H9 (cell line): ENCODE data around the gene PREX1. TPM values are rescaled to one million over a fixed set of nuclear protein-coding genes. Genes with fewer than 3 reads are reported as not detected.
A peak's percentile ranks its signal among the peaks of the same experiment; 100 is the strongest.

Experiments used
- DNase-seq: peaks from one replicate; pipeline ENCODE4 v3.0.0-alpha.2; 2017
- H2AFZ ChIP-seq: one replicate; pipeline ENCODE4 v1.6.1; 2013; ENCODE audit warnings: mild to moderate bottlenecking, low read length, control low read depth, moderate library complexity
- H2AK5ac ChIP-seq: 2 replicates; pipeline ENCODE4 v1.6.1; 2013; ENCODE audit warnings: low read length, control low read depth, mixed read lengths; ENCODE audit not compliant: insufficient read length
- H2BK120ac ChIP-seq: one replicate; pipeline ENCODE4 v1.6.1; 2013; ENCODE audit warnings: low read depth, mild to moderate bottlenecking, low read length, control low read depth, inconsistent platforms; ENCODE audit not compliant: poor library complexity, severe bottlenecking
- H2BK12ac ChIP-seq: 2 replicates; pipeline ENCODE4 v1.6.1; 2013; ENCODE audit warnings: low read length, control low read depth, mixed read lengths, low read depth; ENCODE audit not compliant: insufficient read length
- H2BK15ac ChIP-seq: 2 replicates; pipeline ENCODE4 v1.6.1; 2013; ENCODE audit warnings: low read depth, low read length, control low read depth
- H2BK20ac ChIP-seq: one replicate; pipeline ENCODE4 v1.6.1; 2013; ENCODE audit warnings: low read depth, mild to moderate bottlenecking, low read length, control low read depth, inconsistent platforms; ENCODE audit not compliant: poor library complexity, severe bottlenecking
- H2BK5ac ChIP-seq: 2 replicates; pipeline ENCODE4 v1.6.1; 2013; ENCODE audit warnings: low read length, control low read depth, mixed read lengths; ENCODE audit not compliant: insufficient read length
- H3K14ac ChIP-seq: 2 replicates; pipeline ENCODE4 v1.6.1; 2013; ENCODE audit warnings: low read length, control low read depth; ENCODE audit not compliant: insufficient read depth
- H3K18ac ChIP-seq: 2 replicates; pipeline ENCODE4 v1.6.1; 2013; ENCODE audit warnings: low read depth, mild to moderate bottlenecking, mixed read lengths, low read length, control low read depth; ENCODE audit not compliant: insufficient read length
- H3K23ac ChIP-seq: 2 replicates; pipeline ENCODE4 v1.6.1; 2013; ENCODE audit warnings: low read length, control low read depth, mixed read lengths, low read depth; ENCODE audit not compliant: insufficient read length
- H3K23me2 ChIP-seq: 2 replicates; pipeline ENCODE4 v1.6.1; 2013; ENCODE audit warnings: low read depth, mild to moderate bottlenecking, mixed read lengths, low read length, control low read depth; ENCODE audit not compliant: insufficient read length, poor library complexity, severe bottlenecking
- H3K27ac ChIP-seq: 2 replicates; pipeline ENCODE4 v1.5.1; 2013; ENCODE audit warnings: low read length, control low read depth, mixed read lengths, low read depth; ENCODE audit not compliant: insufficient read length
- H3K27me3 ChIP-seq: 2 replicates; pipeline ENCODE4 v1.6.1; 2013; ENCODE audit warnings: low read length, control low read depth, inconsistent platforms; ENCODE audit not compliant: insufficient read depth
- H3K4ac ChIP-seq: 2 replicates; pipeline ENCODE4 v1.6.1; 2013; ENCODE audit warnings: low read depth, mild to moderate bottlenecking, control low read depth, inconsistent platforms, low read length, moderate library complexity
- H3K4me1 ChIP-seq: 2 replicates; pipeline ENCODE4 v1.6.1; 2013; ENCODE audit warnings: low read length, control low read depth, inconsistent platforms; ENCODE audit not compliant: insufficient read depth
- H3K4me2 ChIP-seq: 2 replicates; pipeline ENCODE4 v1.6.1; 2013; ENCODE audit warnings: low read length, control low read depth, mixed read lengths; ENCODE audit not compliant: insufficient read length, insufficient read depth
- H3K56ac ChIP-seq: 2 replicates; pipeline ENCODE4 v1.6.1; 2013; ENCODE audit warnings: low read depth, mild to moderate bottlenecking, mixed read lengths, low read length, control low read depth; ENCODE audit not compliant: insufficient read length
- H3K79me1 ChIP-seq: 2 replicates; pipeline ENCODE4 v1.6.1; 2013; ENCODE audit warnings: low read depth, mild to moderate bottlenecking, moderate library complexity, low read length, control low read depth, inconsistent platforms; ENCODE audit not compliant: insufficient read depth, poor library complexity, severe bottlenecking
- H3K79me2 ChIP-seq: 2 replicates; pipeline ENCODE4 v1.6.1; 2013; ENCODE audit warnings: low read length, control low read depth, inconsistent platforms; ENCODE audit not compliant: insufficient read depth
- H3K9ac ChIP-seq: 2 replicates; pipeline ENCODE4 v1.6.1; 2013; ENCODE audit warnings: low read length, control low read depth, mixed read lengths; ENCODE audit not compliant: insufficient read length; ENCODE audit errors: extremely low read depth
- H3K9me3 ChIP-seq: one replicate; pipeline ENCODE4 v1.6.1; 2013; ENCODE audit warnings: low read depth, low read length, inconsistent platforms; ENCODE audit not compliant: control insufficient read depth
- H3T11ph ChIP-seq: one replicate; pipeline ENCODE4 v1.6.1; 2013; ENCODE audit warnings: mild to moderate bottlenecking, low read length, control low read depth, inconsistent platforms
- H4K20me1 ChIP-seq: one replicate; pipeline ENCODE4 v1.6.1; 2013; ENCODE audit not compliant: control insufficient read depth, insufficient read length, insufficient read depth
- H4K5ac ChIP-seq: 2 replicates; pipeline ENCODE4 v1.6.1; 2013; ENCODE audit warnings: low read depth, mild to moderate bottlenecking, mixed read lengths, low read length, control low read depth; ENCODE audit not compliant: insufficient read length
- H4K8ac ChIP-seq: replicated peaks from 2 replicates; pipeline ENCODE4 v1.6.1; 2013; ENCODE audit warnings: low read length, control low read depth, mixed read lengths, low read depth; ENCODE audit not compliant: insufficient read length
- H4K91ac ChIP-seq: 2 replicates; pipeline ENCODE4 v1.6.1; 2013; ENCODE audit warnings: low read depth, mild to moderate bottlenecking, moderate library complexity, mixed read lengths, low read length, control low read depth; ENCODE audit not compliant: insufficient read length
- H3K27ac Mint-ChIP-seq, 3 experiments: 2 replicates in 2 of 3; 3 replicates in 1 of 3; pipeline ENCODE4 v1.8.0; 2020 to 2021; ENCODE audit warnings: mixed read lengths in 3 of 3, mild to moderate bottlenecking in 1 of 3, moderate library complexity in 1 of 3
- H3K27me3 Mint-ChIP-seq: 2 replicates; pipeline ENCODE4 v1.8.0; 2021; ENCODE audit warnings: low read depth, mild to moderate bottlenecking, moderate library complexity, mixed read lengths
- H3K36me3 Mint-ChIP-seq, 3 experiments: 2 replicates in 2 of 3; 3 replicates in 1 of 3; pipeline ENCODE4 v1.8.0; 2020 to 2021; ENCODE audit warnings: low read depth in 3 of 3, mixed read lengths in 3 of 3; ENCODE audit not compliant: insufficient read depth in 1 of 3
- H3K4me1 Mint-ChIP-seq, 2 experiments: 2 replicates each; pipeline ENCODE4 v1.8.0; 2020; ENCODE audit warnings: mixed read lengths in 2 of 2
- H3K4me3 Mint-ChIP-seq, 2 experiments: 2 replicates in 1 of 2; 3 replicates in 1 of 2; pipeline ENCODE4 v1.8.0; 2020 to 2021; ENCODE audit warnings: mild to moderate bottlenecking in 2 of 2, mixed read lengths in 2 of 2, moderate library complexity in 1 of 2
- H3K9me3 Mint-ChIP-seq, 2 experiments: 2 replicates in 1 of 2; 3 replicates in 1 of 2; pipeline ENCODE4 v1.8.0; 2020; ENCODE audit warnings: mild to moderate bottlenecking in 2 of 2, mixed read lengths in 2 of 2, moderate library complexity in 1 of 2
- WGBS: extraction: QIAGEN DNeasy Blood & Tissue Kit; methylation state at CpG from one replicate; pipeline ENCODE4 v1.1.7; 2013; ENCODE audit warnings: missing lambda C conversion rate, low lambda C conversion rate, mixed read lengths; ENCODE audit not compliant: insufficient read length; ENCODE audit errors: extremely low coverage; 5-methylcytosine and 5-hydroxymethylcytosine counted together
- total RNA-seq: library from RNA; stranded (reverse); gene quantifications from 2 replicates; pipeline ENCODE4 v1.2.1, GENCODE V29; 2021
- TF ChIP-seq, protein P1 (sequence below): fragments of 200-600 bp; sonication (generic); conservative IDR thresholded peaks from 3 replicates; pipeline ENCODE4 v1.8.0; 2021; ENCODE audit warnings: antibody characterized with exemption, mild to moderate bottlenecking

Gene PREX1
- total RNA-seq, 1 experiment from 2014 or later: 6.6 TPM

DNA sequence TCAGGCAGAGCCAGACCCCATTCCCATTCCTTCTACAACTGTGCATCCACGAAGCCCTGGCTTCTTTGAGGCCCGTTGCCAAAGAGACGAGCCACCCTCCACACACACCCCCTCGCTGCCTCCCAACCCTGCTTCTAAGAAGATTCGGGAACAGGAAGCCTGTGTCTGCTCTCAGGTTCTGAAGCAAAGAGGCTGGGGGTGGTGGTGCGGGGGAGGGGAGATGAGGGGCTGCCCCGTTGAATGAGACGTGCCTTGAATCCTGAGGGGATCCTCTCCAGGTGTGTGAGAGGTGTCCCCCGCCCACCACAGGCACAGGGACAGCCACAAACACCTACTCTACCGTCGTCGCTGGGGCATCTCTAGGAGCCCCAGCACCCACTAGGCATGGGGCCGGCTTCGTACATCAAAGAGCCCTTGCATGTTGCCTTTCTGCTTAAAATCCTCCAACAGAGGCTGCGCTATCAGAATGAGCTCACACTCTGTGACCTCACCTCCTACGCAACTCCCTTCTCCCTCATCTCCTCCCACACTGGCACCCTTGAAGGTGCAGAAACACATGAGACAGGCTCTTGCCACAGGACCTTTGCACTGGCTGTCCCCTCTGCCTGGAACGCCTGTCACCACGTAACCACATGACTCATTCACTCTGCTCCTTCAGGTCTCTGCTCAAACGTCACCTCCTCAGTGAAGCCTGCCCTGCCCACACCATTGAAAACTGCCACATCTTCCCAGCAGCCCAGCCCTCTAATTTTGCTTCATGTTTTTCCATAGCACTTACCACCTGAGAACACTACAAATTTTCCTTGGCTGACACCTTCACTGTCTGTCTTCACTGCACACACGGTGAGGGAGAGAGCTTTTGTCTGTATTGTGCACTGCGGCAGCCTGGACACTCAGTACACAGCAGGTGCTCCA is 58.5 kb downstream of the PREX1 start:
- no peak overlapping the region for H2BK12ac ChIP-seq
- no peaks in the 10 kb centered on the region for H3K4me1 ChIP-seq
- no peaks in the 10 kb centered on the region; the same call in 1 of the 2 replicates for H3K27me3 Mint-ChIP-seq
- H3K36me3 Mint-ChIP-seq: peaks cover 4 to 16% (median 8%) of the 10 kb centered on the region in 3 experiments; a peak in 6 of 7 replicates
- H3T11ph ChIP-seq: no peak overlapping the region
- H2BK5ac ChIP-seq: no peak overlapping the region
- no peak overlapping the region for H3K4me3 Mint-ChIP-seq
- TF ChIP-seq, protein P1, sequence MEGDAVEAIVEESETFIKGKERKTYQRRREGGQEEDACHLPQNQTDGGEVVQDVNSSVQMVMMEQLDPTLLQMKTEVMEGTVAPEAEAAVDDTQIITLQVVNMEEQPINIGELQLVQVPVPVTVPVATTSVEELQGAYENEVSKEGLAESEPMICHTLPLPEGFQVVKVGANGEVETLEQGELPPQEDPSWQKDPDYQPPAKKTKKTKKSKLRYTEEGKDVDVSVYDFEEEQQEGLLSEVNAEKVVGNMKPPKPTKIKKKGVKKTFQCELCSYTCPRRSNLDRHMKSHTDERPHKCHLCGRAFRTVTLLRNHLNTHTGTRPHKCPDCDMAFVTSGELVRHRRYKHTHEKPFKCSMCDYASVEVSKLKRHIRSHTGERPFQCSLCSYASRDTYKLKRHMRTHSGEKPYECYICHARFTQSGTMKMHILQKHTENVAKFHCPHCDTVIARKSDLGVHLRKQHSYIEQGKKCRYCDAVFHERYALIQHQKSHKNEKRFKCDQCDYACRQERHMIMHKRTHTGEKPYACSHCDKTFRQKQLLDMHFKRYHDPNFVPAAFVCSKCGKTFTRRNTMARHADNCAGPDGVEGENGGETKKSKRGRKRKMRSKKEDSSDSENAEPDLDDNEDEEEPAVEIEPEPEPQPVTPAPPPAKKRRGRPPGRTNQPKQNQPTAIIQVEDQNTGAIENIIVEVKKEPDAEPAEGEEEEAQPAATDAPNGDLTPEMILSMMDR: no peak
- no peak overlapping the region for H2BK120ac ChIP-seq
- H4K91ac ChIP-seq: no peak overlapping the region
- no peaks in the 10 kb centered on the region for H4K20me1 ChIP-seq
- H4K5ac ChIP-seq: no peak overlapping the region
- no peaks in the 10 kb centered on the region for H3K23me2 ChIP-seq
- no peak overlapping the region for H3K56ac ChIP-seq
- peaks cover 20 to 22% of the 10 kb centered on the region in 2 experiments for H3K4me1 Mint-ChIP-seq
- no peaks in the 10 kb centered on the region for H3K9me3 ChIP-seq
- no peaks in the 10 kb centered on the region for H3K79me2 ChIP-seq
- no peak overlapping the region for H3K14ac ChIP-seq
- peak overlapping the region; percentile 70 for H4K8ac ChIP-seq
- no peak for DNase-seq
- H3K9me3 Mint-ChIP-seq: peaks cover 14 to 18% of the 10 kb centered on the region in 2 experiments
- no peak overlapping the region for H2BK20ac ChIP-seq
- H3K79me1 ChIP-seq: no peaks in the 10 kb centered on the region
- no peak overlapping the region for H2BK15ac ChIP-seq
- peak overlapping the region in 2 of 3 experiments; percentile 32 to 89; a peak in 3 of 7 replicates for H3K27ac Mint-ChIP-seq
- H3K27me3 ChIP-seq: no peaks in the 10 kb centered on the region
- no peak overlapping the region for H2AFZ ChIP-seq
- no peak overlapping the region for H3K9ac ChIP-seq
- no CpG with 5 or more reads among the region's 21 CpGs for WGBS
- no peak overlapping the region for H3K27ac ChIP-seq
- no peak overlapping the region for H2AK5ac ChIP-seq
- H3K23ac ChIP-seq: no peak overlapping the region
- no peak overlapping the region for H3K18ac ChIP-seq
- H3K4ac ChIP-seq: no peak overlapping the region
- H3K4me2 ChIP-seq: no peak overlapping the region
